Activated CD4-positive, alpha-beta T cell treated with anti-CD3 and anti-CD28 coated beads for 36 hours (primary cell): ENCODE data around the gene NUTM2F. TPM values are rescaled to one million over a fixed set of nuclear protein-coding genes. Genes with fewer than 3 reads are reported as not detected.
"Not testable (repeated sequence)": the region's sequence is repeated elsewhere in the genome, so short reads cannot be mapped to it uniquely, and the experiment has no call there.

Experiments
- ATAC-seq: fragments of 200-7000 bp; cut with Tn5 transposase; one replicate; pipeline ENCODE4 v1.10.0; 2021; ENCODE audit warnings: mild to moderate bottlenecking, moderate library complexity
- CTCF ChIA-PET: fragments of 350-600 bp; sonication (Branson Sonifier 250); formaldehyde crosslinking; loops from one replicate; lab custom pipeline; 2021; ENCODE audit warnings: antibody characterized with exemption; lab: Charles Lee
- POLR2A ChIA-PET: fragments of 350-600 bp; sonication (Branson Sonifier 250); formaldehyde crosslinking; loops from one replicate; lab custom pipeline; 2021; ENCODE audit warnings: antibody characterized with exemption, inconsistent platforms; lab: Charles Lee
- DNase-seq: peaks from one replicate; pipeline ENCODE4 v3.0.0-alpha.2; 2020
- H3K27ac Mint-ChIP-seq: one replicate; pipeline ENCODE4 v1.8.0; 2021; ENCODE audit warnings: mixed read lengths
- H3K27me3 Mint-ChIP-seq: one replicate; pipeline ENCODE4 v1.8.0; 2021; ENCODE audit warnings: mixed read lengths
- H3K36me3 Mint-ChIP-seq: one replicate; pipeline ENCODE4 v1.8.0; 2021; ENCODE audit warnings: low read depth, mixed read lengths
- H3K4me1 Mint-ChIP-seq: one replicate; pipeline ENCODE4 v1.8.0; 2021; ENCODE audit warnings: mixed read lengths
- H3K4me3 Mint-ChIP-seq: one replicate; pipeline ENCODE4 v1.8.0; 2021; ENCODE audit warnings: mild to moderate bottlenecking, moderate library complexity, mixed read lengths
- H3K9me3 Mint-ChIP-seq: one replicate; pipeline ENCODE4 v1.8.0; 2021; ENCODE audit warnings: low read depth, mixed read lengths
- intact Hi-C, 2 experiments: fragments of 100-400 bp; cut with DNase I in 1 of 2; cut with micrococcal nuclease in 1 of 2; formaldehyde crosslinking; loops; one replicate each; pipeline versions ENCODE4 v1.14.2 to v1.15.1; 2022 to 2024; cut with DNase I, micrococcal nuclease
- total RNA-seq, 2 experiments: library from RNA; stranded (reverse); gene quantifications; one replicate each; pipeline ENCODE4 v1.2.3, GENCODE V29; 2021

Gene NUTM2F
- total RNA-seq, 2 experiments from 2014 or later: not detected

DNA sequence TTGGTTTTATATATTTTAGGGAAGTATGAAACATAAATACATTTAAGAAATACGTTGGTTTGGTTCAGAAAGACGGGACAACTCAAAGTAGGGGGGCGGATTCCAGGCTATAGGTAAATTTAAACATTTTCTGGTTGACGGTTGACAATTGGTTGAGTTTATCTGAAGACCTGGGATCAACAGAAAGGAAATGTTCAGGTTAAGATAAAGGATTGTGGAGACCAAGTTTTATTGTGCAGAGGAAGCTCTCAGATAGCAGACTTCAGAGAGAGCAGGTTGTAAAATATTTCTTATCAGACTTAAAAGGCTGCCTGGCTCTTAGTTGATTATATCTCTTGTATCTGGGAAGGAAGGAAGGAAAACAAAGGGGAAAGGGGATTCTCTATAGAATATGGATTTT lies 51.4 kb downstream of the NUTM2F start:
- H3K4me3 Mint-ChIP-seq, ATAC-seq, H3K27ac Mint-ChIP-seq, intact Hi-C loops, POLR2A ChIA-PET, CTCF ChIA-PET, DNase-seq, H3K27me3 Mint-ChIP-seq: not testable (repeated sequence)
- Mint-ChIP-seq H3K36me3 (peaks cover 54% of the 10 kb centered on the region), H3K4me1 (peaks cover 11% of the 10 kb centered on the region), H3K9me3 (peaks cover 13% of the 10 kb centered on the region)

DNA sequence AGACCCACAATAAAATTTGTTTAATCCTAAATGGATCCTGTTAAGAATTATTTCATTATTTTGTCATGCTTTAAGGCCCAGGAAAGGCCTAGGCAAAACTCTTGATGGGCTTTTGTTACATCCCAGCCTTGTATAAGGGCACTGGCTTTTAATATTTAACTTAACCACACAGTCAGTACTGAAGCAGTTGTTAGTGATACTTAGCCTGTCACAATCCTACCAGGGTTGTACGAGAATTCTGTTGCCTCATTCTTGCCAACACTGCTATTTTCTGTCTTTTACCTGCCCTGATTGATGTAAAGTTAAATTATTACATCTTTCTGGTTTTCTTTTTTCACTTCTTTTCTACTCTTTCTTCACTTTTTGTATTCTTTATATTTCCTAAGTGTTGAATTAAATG lies 58.4 kb downstream of the NUTM2F start:
- Mint-ChIP-seq H3K27me3 (no peaks in the 10 kb centered on the region), H3K9me3 (peaks cover 10% of the 10 kb centered on the region), H3K27ac (no peak overlapping the region), H3K4me1 (peaks cover 10% of the 10 kb centered on the region), H3K4me3 (no peak overlapping the region), H3K36me3 (peaks cover 31% of the 10 kb centered on the region)
- no peak for ATAC-seq
- ChIA-PET POLR2A (no interaction called here), CTCF (no interaction called here)
- DNase-seq: no peak
- intact Hi-C loops: no loop called here

DNA sequence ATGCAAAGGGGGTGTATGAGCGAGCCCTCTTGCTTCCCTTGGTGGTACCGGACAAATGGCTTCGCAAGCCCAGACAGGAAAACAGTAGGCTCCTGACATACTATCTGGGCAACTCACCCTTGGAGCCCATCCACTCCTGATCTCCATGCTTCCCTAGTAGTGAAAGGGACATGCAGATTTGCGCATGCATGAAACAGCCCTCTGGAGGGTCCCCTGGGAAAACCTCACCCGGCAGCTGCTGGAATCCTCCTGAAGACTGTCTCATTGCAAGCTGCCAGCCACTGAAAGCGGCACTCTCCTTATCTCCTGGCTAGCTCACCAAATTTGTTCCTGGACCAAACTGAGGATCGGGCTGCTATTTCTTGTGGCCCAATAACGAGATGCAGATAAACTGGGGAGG lies 59.2 kb downstream of the NUTM2F start:
- Mint-ChIP-seq H3K9me3 (peaks cover 10% of the 10 kb centered on the region), H3K27ac (no peak overlapping the region), H3K4me1 (peaks cover 12% of the 10 kb centered on the region), H3K36me3 (peaks cover 37% of the 10 kb centered on the region), H3K27me3 (no peaks in the 10 kb centered on the region), H3K4me3 (no peak overlapping the region)
- no peak for ATAC-seq
- ChIA-PET CTCF (interaction anchor here (0.7 kb wide), 1 partner anchor 188 kb away, joined by 3 read pairs; no protein-coding TSS in a partner anchor), POLR2A (interaction anchor here (0.6 kb wide), 1 partner anchor 1205 kb away, joined by 5 read pairs; no protein-coding TSS in a partner anchor)
- intact Hi-C loops: no loop called here
- no peak for DNase-seq

Other genes starting within 250 kb of the NUTM2F start
- 1 to 10 TPM; 5.4 to 5.6 TPM for gene PTPDC1, start 244.2 kb downstream of the NUTM2F start, total RNA-seq
- 1 to 10 TPM; 6.4 to 6.7 TPM for gene ZNF169, start 69.3 kb downstream of the NUTM2F start, total RNA-seq
- not detected for gene PCAT7, start 226.4 kb upstream of the NUTM2F start, total RNA-seq